Measurements from ENCODE around the gene GLUL. TPM values are rescaled to one million over a fixed set of nuclear protein-coding genes. Genes with fewer than 3 reads are reported as not detected.

The GLUL gene
- total and polyA plus RNA-seq, 2 of the 4 experiments (the other 2 are of a cell fraction) = 131 to 385 TPM

GRCh38 chr1:182410138-182410537 lies 18.5 kb upstream of the GLUL start:
- H4K8ac ChIP-seq (ENCODE audit: low read depth in 2 of 2, low read length in 2 of 2) = no peak overlapping the region
- no peak overlapping the region for H4K5ac ChIP-seq (ENCODE audit: low read depth, low read length)
- TF ChIP-seq SMC3 (IDR thresholded peaks at IDR 0.05; ENCODE audit: low read depth, low read length) (no peak), CEBPB (IDR thresholded peaks at IDR 0.05; ENCODE audit: low read depth, low read length) (no peak), RFX5 (IDR thresholded peaks at IDR 0.05; ENCODE audit: low read depth, low read length) (no peak), MAZ (IDR thresholded peaks at IDR 0.05; ENCODE audit: borderline replicate concordance, low read depth, low read length) (no peak), CHD1 (IDR thresholded peaks at IDR 0.05; ENCODE audit: low read depth, low read length) (no peak), RAD21 (IDR thresholded peaks at IDR 0.05; ENCODE audit: low read length) (no peak), FOS (IDR thresholded peaks at IDR 0.05; ENCODE audit: low read depth, low read length) (no peak), RCOR1 (IDR thresholded peaks at IDR 0.05; ENCODE audit: insufficient replicate concordance, low read length) (no peak), MAFK (IDR thresholded peaks at IDR 0.05; ENCODE audit: low read depth, low read length) (no peak), CTCF (conservative IDR thresholded peaks at IDR 0.05; ENCODE audit: low read depth, low read length) (no peak), MXI1 (IDR thresholded peaks at IDR 0.05; ENCODE audit: borderline replicate concordance, low read depth, low read length) (no peak), POLR2A (IDR thresholded peaks at IDR 0.05; ENCODE audit: low read depth, low read length) (no peak), BHLHE40 (IDR thresholded peaks at IDR 0.05; ENCODE audit: low read depth, low read length) (no peak), NFE2L2 (IDR thresholded peaks at IDR 0.05; ENCODE audit: low read depth, low read length) (no peak)
- TF ChIP-seq, protein P1, sequence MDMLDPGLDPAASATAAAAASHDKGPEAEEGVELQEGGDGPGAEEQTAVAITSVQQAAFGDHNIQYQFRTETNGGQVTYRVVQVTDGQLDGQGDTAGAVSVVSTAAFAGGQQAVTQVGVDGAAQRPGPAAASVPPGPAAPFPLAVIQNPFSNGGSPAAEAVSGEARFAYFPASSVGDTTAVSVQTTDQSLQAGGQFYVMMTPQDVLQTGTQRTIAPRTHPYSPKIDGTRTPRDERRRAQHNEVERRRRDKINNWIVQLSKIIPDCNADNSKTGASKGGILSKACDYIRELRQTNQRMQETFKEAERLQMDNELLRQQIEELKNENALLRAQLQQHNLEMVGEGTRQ (IDR thresholded peaks at IDR 0.05; ENCODE audit: low read depth, low read length) = no peak
- TF ChIP-seq, protein P2, sequence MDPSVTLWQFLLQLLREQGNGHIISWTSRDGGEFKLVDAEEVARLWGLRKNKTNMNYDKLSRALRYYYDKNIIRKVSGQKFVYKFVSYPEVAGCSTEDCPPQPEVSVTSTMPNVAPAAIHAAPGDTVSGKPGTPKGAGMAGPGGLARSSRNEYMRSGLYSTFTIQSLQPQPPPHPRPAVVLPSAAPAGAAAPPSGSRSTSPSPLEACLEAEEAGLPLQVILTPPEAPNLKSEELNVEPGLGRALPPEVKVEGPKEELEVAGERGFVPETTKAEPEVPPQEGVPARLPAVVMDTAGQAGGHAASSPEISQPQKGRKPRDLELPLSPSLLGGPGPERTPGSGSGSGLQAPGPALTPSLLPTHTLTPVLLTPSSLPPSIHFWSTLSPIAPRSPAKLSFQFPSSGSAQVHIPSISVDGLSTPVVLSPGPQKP (IDR thresholded peaks at IDR 0.05; ENCODE audit: borderline replicate concordance, low read depth, low read length) = no peak
- no peaks in the 10 kb centered on the region for H3K9me1 ChIP-seq (ENCODE audit: insufficient read depth, low read length)
- H2BK5ac ChIP-seq (ENCODE audit: low read depth, low read length, poor library complexity, severe bottlenecking) = no peak overlapping the region
- H3K27ac ChIP-seq (ENCODE audit: insufficient read depth, low read length) = no peak overlapping the region
- intact Hi-C loops (cut with micrococcal nuclease) (no loop called here), dilution Hi-C loops (cut with HindIII; ENCODE audit: low sequenced_read_pairs, unreplicated experiment) (no loop called here), in situ Hi-C loops (cut with MboI; ENCODE audit: low sequenced_read_pairs) (no loop called here)
- no peaks in the 10 kb centered on the region for H3K36me3 ChIP-seq (ENCODE audit: control insufficient read depth, insufficient read depth, low read length)
- H2AK9ac ChIP-seq (replicated peaks; ENCODE audit: low read depth, low read length, poor library complexity) = no peak overlapping the region
- no peak overlapping the region for H3K4ac ChIP-seq (ENCODE audit: low read depth, low read length)
- no peak overlapping the region for H3K23ac ChIP-seq (ENCODE audit: low read depth, low read length)
- H2BK20ac ChIP-seq (ENCODE audit: low read depth, low read length) = no peak overlapping the region
- no peak overlapping the region for H2AK5ac ChIP-seq (ENCODE audit: low read depth, low read length)
- ATAC-seq (ENCODE audit: low read depth) (no peak), DNase-seq (no peak)
- ChIA-PET CTCF (interaction anchor here (1.0 to 1.1 kb wide), 2 partner anchors 14 to 267 kb away, joined by 3 read pairs; no protein-coding TSS in a partner anchor), POLR2A (ENCODE audit: unreplicated experiment) (no interaction called here)
- WGBS, 2 experiments (ENCODE audit: extremely low coverage in 2 of 2, insufficient read length in 1 of 2) = no CpG with 5 or more reads among the region's 4 CpGs
- no peaks in the 10 kb centered on the region for H3K4me1 ChIP-seq (ENCODE audit: control insufficient read depth, insufficient read depth, low read length)
- no peaks in the 10 kb centered on the region for H3K79me1 ChIP-seq (ENCODE audit: low read depth in 1 of 2, low read length in 2 of 2)
- H4K20me1 ChIP-seq (ENCODE audit: insufficient read depth, low read length) = no peaks in the 10 kb centered on the region
- no peak overlapping the region for H3K18ac ChIP-seq (ENCODE audit: low read depth, low read length)
- H3K9me3 ChIP-seq (ENCODE audit: control insufficient read depth, insufficient read depth, low read length) = no peaks in the 10 kb centered on the region
- H3K27me3 ChIP-seq (ENCODE audit: control insufficient read depth, insufficient read depth, low read length) = peaks cover 2% of the 10 kb centered on the region; the same call in 1 of the 2 replicates
- H2BK120ac ChIP-seq (ENCODE audit: low read depth, low read length) = no peak overlapping the region
- H3K4me3 ChIP-seq (ENCODE audit: insufficient read depth, low read depth, low read length) = no peak overlapping the region
- H3K14ac ChIP-seq (replicated peaks; ENCODE audit: low read depth, low read length) = no peak overlapping the region
- no peak overlapping the region for H3K9ac ChIP-seq (ENCODE audit: low read depth, low read length)
- no peak overlapping the region for H2BK15ac ChIP-seq (ENCODE audit: low read depth, low read length)
- H3K56ac ChIP-seq (ENCODE audit: extremely low read depth, insufficient read depth, low read length) = no peak overlapping the region
- no peak overlapping the region for H3K4me2 ChIP-seq (ENCODE audit: low read depth, low read length)
- no TSS peak for BruUV-seq (replicated peaks)
- H4K91ac ChIP-seq (ENCODE audit: insufficient read depth, low read depth, low read length) = no peak overlapping the region
- no peak overlapping the region for H2AFZ ChIP-seq (replicated peaks; ENCODE audit: low read length, poor library complexity)
